Heart left ventricle (tissue), 16 donors: Measurements from ENCODE around the gene CDON. TPM values are rescaled to one million over a fixed set of nuclear protein-coding genes. Genes with fewer than 3 reads are reported as not detected.

ENCODE experiments used
- ATAC-seq, 4 donors: fragments of 200-7000 bp; cut with Tn5 transposase; one replicate each; pipeline ENCODE4 v1.9.1; 2020 to 2022; ENCODE audit warnings: moderate library complexity in 4 of 4, mild to moderate bottlenecking in 3 of 4, moderate number of reproducible peaks in 1 of 4
- DNase-seq, 5 donors: peaks; one replicate each; pipeline ENCODE4 v3.0.0-alpha.2; 2020
- H3K27ac ChIP-seq, 12 donors: fragments of 200-600 bp; sonication (generic) in 4 of 12; one replicate each; pipeline versions ENCODE4 v1.5.0 to v1.8.0; 2016 to 2022; ENCODE audit warnings: mild to moderate bottlenecking in 2 of 12
- H3K27me3 ChIP-seq, 9 donors: fragments of 200-600 bp; sonication (generic) in 2 of 9; one replicate each; pipeline versions ENCODE4 v1.5.1 to v1.8.0; 2016 to 2022; ENCODE audit warnings: mild to moderate bottlenecking in 3 of 9
- H3K36me3 ChIP-seq, 9 donors: fragments of 200-600 bp; sonication (generic) in 2 of 9; one replicate each; pipeline versions ENCODE4 v1.5.0 to v1.8.0; 2018 to 2022; ENCODE audit warnings: mild to moderate bottlenecking in 2 of 9
- H3K4me1 ChIP-seq, 12 donors: fragments of 200-600 bp; sonication (generic) in 4 of 12; one replicate each; pipeline versions ENCODE4 v1.5.0 to v1.8.0; 2016 to 2022; ENCODE audit warnings: mild to moderate bottlenecking in 3 of 12
- H3K4me3 ChIP-seq, 12 donors: fragments of 200-600 bp; sonication (generic) in 4 of 12; one replicate each; pipeline versions ENCODE4 v1.5.0 to v1.8.0; 2017 to 2022; ENCODE audit warnings: mild to moderate bottlenecking in 9 of 12, moderate library complexity in 4 of 12
- H3K9me3 ChIP-seq, 12 donors: fragments of 200-600 bp; sonication (generic) in 4 of 12; one replicate each; pipeline versions ENCODE4 v1.5.0 to v1.8.0; 2016 to 2022; ENCODE audit warnings: mild to moderate bottlenecking in 1 of 12
- POLR2A ChIP-seq, 2 donors: fragments of 450-650 bp; IDR thresholded peaks; one replicate each; pipeline ENCODE4 v1.6.1; 2017; ENCODE audit warnings: antibody characterized with exemption in 2 of 2, mild to moderate bottlenecking in 2 of 2, moderate library complexity in 2 of 2
- WGBS, 4 donors: extraction: QIAGEN DNeasy Blood & Tissue Kit in 2 of 4; methylation state at CpG; one replicate each; pipeline versions ENCODE4 v1.1.5 to v1.1.7; 2013 to 2018; 5-methylcytosine and 5-hydroxymethylcytosine counted together
- intact Hi-C, 10 donors: fragments of 100-400 bp; cut with DNase I; formaldehyde crosslinking; loops; one replicate each; pipeline versions ENCODE4 v1.11.1 to v1.14.2; 2022
- polyA plus RNA-seq, 2 donors: library from polyadenylated mRNA; stranded (reverse); fragments of 200-250 nt; gene quantifications; one replicate each; pipeline ENCODE4 v1.2.3, GENCODE V29; 2013
- total RNA-seq, 9 donors: library from RNA; depleted of rRNA in 2 of 9; stranded (reverse); fragments of >200 nt in 2 of 9; fragmentation: NEBNext Ultra II Directional in 3 of 9; extraction: Animal tissue kit (Norgen Biotek cat#: 25700) in 3 of 9; gene quantifications; one replicate each; pipeline versions ENCODE4 v1.1.0 to v1.2.4, GENCODE V29; 2016 to 2023
- TF ChIP-seq, protein P1 (sequence below), 12 donors: fragments of 200-600 bp; sonication (generic) in 4 of 12; IDR thresholded peaks; one replicate each; pipeline versions ENCODE4 v1.5.0 to v1.8.0; 2018 to 2022; ENCODE audit warnings: antibody characterized with exemption in 12 of 12, mild to moderate bottlenecking in 5 of 12
- donor health status: ischemic (EF 13 %, LVEDD 7.1; RV severe dilation, severe dysfunction).
- donor health status: healthy with polysubstance abuse.
- donor health status: DM: no; HTN: yes; CAD: no.
- donor health status: DM: no; HTN: no; CAD: no.
- donor health status: ischemic (EF 25% LVEDD 6.9; RV normal size, moderate dysfunction).
- donor health status: ischemic (EF 25% LVEDD 5.7; RV mildly dilated, moderate dysfunction).
- donor health status: healthy.
- donor health status: DM: yes; HTN: yes; CAD: no.
- donor health status: ischemic (EF 35%, LVEDD 5.7; RV mildly dilated, moderate dysfunction).
- donor health status: nonischemic (EF 11% LVEDD 7.7; RV severe dilation, severe dysfunction).
- donor health status: DM: yes; HTN: yes; CAD: no.
- donor health status: PGD.
- donor health status: ischemic (EF 29% LVEDD 5.4; RV normal size, mild dysfunction).
- donor health status: nonischemic (EF 23%, LVEDD 6.1; RV moderate dilation, normal function).

CDON gene
- total and polyA plus RNA-seq, 11 donors: 1.2 to 51.5 (median 7.3) TPM

DNA sequence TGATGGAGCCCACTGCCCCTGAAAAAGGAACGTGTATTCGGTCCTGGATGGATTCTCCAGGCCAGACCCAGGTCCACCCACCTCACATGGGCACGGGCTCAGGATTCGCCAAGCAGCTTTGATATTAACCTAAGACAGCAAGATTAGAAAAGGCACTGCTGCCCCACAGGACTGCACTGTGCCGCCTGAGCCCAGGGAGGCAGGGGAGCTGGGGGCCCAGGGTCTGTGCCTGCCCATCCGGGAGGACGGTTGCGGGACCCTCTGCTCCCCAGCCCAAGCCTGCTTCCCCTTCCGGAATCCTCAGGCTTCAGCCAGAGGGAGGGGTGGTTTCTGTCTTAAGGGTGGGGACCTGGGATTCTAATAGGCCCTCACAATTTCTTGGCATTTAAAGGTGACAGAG, 130.4 kb downstream of the CDON start:
- Histone ChIP-seq H3K27me3 (peaks cover 0 to 6% (median 0%) of the 10 kb centered on the region in 9 donors), H3K36me3 (no peaks in the 10 kb centered on the region), H3K4me3 (no peak overlapping the region), H3K27ac (no peak overlapping the region), H3K9me3 (no peaks in the 10 kb centered on the region), H3K4me1 (no peaks in the 10 kb centered on the region)
- TF ChIP-seq, protein P1, sequence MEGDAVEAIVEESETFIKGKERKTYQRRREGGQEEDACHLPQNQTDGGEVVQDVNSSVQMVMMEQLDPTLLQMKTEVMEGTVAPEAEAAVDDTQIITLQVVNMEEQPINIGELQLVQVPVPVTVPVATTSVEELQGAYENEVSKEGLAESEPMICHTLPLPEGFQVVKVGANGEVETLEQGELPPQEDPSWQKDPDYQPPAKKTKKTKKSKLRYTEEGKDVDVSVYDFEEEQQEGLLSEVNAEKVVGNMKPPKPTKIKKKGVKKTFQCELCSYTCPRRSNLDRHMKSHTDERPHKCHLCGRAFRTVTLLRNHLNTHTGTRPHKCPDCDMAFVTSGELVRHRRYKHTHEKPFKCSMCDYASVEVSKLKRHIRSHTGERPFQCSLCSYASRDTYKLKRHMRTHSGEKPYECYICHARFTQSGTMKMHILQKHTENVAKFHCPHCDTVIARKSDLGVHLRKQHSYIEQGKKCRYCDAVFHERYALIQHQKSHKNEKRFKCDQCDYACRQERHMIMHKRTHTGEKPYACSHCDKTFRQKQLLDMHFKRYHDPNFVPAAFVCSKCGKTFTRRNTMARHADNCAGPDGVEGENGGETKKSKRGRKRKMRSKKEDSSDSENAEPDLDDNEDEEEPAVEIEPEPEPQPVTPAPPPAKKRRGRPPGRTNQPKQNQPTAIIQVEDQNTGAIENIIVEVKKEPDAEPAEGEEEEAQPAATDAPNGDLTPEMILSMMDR (IDR thresholded peaks at IDR 0.05): no peak
- no peak for TF ChIP-seq POLR2A (IDR thresholded peaks at IDR 0.05)
- ATAC-seq: no peak
- intact Hi-C loops: no loop called here
- WGBS, 4 donors: 80 to 82% (median 81%) methylated on average over 9 of the region's 9 CpGs
- no peak for DNase-seq

DNA sequence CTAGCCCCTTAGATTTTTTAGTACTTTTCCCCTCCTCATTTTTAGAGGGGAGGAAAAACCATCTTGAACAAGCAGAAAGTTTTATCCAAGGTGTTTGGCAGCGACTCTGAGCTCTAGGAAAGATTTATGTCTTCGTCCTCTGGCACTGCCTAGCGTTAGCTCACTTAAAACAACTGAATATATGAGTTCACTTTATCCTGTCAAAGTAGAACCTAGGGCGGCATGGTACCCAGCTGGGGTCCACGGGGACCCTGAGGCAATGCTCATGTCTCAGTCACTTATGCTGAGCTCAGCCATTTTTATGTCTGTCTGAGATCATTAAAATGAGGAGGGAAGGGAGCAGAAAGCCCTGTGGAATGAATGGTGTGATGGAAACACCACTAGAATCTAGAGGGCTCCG, 131.0 kb downstream of the CDON start:
- 87 to 89% (median 88%) methylated on average over 6 of the region's 6 CpGs for WGBS, 4 donors
- TF ChIP-seq, protein P1 (IDR thresholded peaks at IDR 0.05): no peak
- no peak for TF ChIP-seq POLR2A (IDR thresholded peaks at IDR 0.05)
- H3K36me3 ChIP-seq: no peaks in the 10 kb centered on the region
- no peak overlapping the region for H3K27ac ChIP-seq
- H3K9me3 ChIP-seq: no peaks in the 10 kb centered on the region
- no peak overlapping the region for H3K4me3 ChIP-seq
- no peak for ATAC-seq
- intact Hi-C loops: no loop called here
- peaks cover 0 to 6% (median 0%) of the 10 kb centered on the region in 9 donors for H3K27me3 ChIP-seq
- DNase-seq: no peak
- no peaks in the 10 kb centered on the region for H3K4me1 ChIP-seq

DNA sequence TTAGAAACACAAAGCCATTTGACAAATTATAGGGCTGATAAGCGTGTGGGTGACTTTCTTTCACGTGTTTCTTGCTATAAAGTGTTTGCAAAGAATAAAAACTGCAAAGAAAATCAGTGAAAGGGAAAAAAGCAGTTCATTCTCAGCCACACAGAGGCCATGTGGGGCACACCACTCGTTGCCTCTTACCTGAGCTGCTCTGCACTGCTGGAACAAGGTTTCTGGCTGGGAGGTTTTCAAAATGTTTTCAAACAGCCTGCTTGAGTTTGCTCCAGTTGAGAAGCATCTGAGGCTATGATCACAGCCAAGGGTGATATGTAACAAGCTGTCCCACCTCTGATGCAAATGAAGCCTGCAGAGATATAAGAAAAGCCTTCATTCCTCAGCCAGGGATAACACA, 131.6 kb downstream of the CDON start:
- intact Hi-C loops: no loop called here
- H3K9me3 ChIP-seq: no peaks in the 10 kb centered on the region
- ATAC-seq: no peak
- no peaks in the 10 kb centered on the region for H3K36me3 ChIP-seq
- no peaks in the 10 kb centered on the region for H3K4me1 ChIP-seq
- 80 to 84% (median 83%) methylated on average over 3 of the region's 3 CpGs for WGBS, 4 donors
- no peak for DNase-seq
- H3K4me3 ChIP-seq: no peak overlapping the region
- H3K27me3 ChIP-seq: peaks cover 0 to 6% (median 0%) of the 10 kb centered on the region in 9 donors
- TF ChIP-seq, protein P1 (IDR thresholded peaks at IDR 0.05): no peak
- no peak for TF ChIP-seq POLR2A (IDR thresholded peaks at IDR 0.05)
- H3K27ac ChIP-seq: no peak overlapping the region

DNA sequence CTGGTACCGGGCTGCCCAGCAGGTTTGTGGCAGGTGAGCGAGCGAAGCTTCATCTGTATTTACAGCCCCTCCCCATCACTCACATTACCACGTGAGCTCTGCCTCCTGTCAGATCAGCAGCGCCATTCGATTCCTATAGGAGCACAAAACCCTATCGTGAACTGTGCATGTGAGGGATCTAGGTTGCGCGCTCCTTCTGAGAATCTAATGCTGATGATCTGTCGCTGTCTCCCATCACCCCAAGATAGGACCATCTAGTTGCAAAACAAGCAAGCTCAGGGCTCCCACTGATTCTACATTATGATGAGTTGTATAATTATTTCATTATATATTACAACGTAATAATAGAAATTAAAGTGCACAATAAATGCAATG, 132.6 kb downstream of the CDON start:
- no peak for DNase-seq
- H3K9me3 ChIP-seq: no peaks in the 10 kb centered on the region
- no peak for ATAC-seq
- peaks cover 0 to 6% (median 0%) of the 10 kb centered on the region in 9 donors for H3K27me3 ChIP-seq
- intact Hi-C loops: no loop called here
- no peak for TF ChIP-seq POLR2A (IDR thresholded peaks at IDR 0.05)
- TF ChIP-seq, protein P1 (IDR thresholded peaks at IDR 0.05): no peak
- no peak overlapping the region for H3K27ac ChIP-seq
- WGBS, 4 donors: 89 to 92% (median 90%) methylated on average over 11 of the region's 11 CpGs
- H3K4me3 ChIP-seq: no peak overlapping the region
- H3K36me3 ChIP-seq: no peaks in the 10 kb centered on the region
- no peaks in the 10 kb centered on the region for H3K4me1 ChIP-seq
